GM18511 (cell line): Measurements from ENCODE around the gene ROBO2.

Experiments used
- ATAC-seq: cut with Tn5 transposase; IDR thresholded peaks from one replicate; pipeline ENCODE4 v1.9.1; 2021; ENCODE audit warnings: mild to moderate bottlenecking, moderate library complexity; ENCODE audit not compliant: unreplicated experiment

Gene ROBO2

DNA sequence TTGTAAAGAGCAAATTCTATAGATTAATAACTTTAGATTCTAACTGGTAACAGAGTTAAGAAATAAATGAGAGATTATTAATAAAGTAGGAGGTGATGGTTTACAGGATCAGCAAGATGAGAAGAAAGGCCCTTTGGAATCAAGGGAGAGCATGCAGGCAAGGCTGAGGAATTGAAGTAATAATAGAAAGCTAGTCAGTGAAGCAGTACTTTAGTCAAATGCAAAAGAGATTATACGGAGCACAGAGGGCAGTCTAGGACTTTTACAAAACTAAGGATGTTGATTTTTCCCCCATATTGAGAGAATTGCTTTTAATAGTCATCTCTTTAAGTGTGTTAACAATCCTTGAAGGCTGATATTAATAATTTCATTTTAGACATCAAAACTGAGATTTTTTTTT is 146.4 kb downstream of the ROBO2 start:
- ATAC-seq: no peak

- ATAC-seq: no peak
Observed at GRCh38 chr3:77186728-77187127, 146.8 kb downstream of the ROBO2 start.

- no peak for ATAC-seq
Observed at GRCh38 chr3:77188210-77188609, 148.3 kb downstream of the ROBO2 start.

GRCh38 chr3:77189258-77189657 is 149.4 kb downstream of the ROBO2 start:
- ATAC-seq: no peak

DNA sequence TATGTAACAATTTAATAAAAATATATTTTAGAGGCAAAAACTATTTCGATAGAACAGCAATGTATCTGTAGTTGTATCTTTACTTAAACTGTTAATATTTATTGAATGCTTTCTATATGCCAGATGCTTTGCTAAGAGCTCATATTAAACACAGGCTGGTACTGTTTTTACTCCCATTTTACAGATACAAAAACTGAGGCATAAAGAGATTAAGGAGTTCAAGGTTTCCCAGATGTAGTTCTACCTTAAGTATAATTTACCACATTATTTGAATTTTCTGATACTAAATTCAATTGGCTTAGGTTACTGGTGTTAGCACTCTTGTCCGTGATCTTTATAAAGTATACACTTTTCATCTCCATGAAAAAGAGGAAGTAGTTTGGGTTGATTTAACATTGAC is 149.8 kb downstream of the ROBO2 start:
- no peak for ATAC-seq

- ATAC-seq: no peak
Observed at GRCh38 chr3:77190374-77190773, 150.5 kb downstream of the ROBO2 start.

- no peak for ATAC-seq
Observed at GRCh38 chr3:77191014-77191413, 151.1 kb downstream of the ROBO2 start.

GRCh38 chr3:77191640-77192039 is 151.7 kb downstream of the ROBO2 start:
- no peak for ATAC-seq

GRCh38 chr3:77195766-77196545 is 156.1 kb downstream of the ROBO2 start:
- ATAC-seq: no peak

DNA sequence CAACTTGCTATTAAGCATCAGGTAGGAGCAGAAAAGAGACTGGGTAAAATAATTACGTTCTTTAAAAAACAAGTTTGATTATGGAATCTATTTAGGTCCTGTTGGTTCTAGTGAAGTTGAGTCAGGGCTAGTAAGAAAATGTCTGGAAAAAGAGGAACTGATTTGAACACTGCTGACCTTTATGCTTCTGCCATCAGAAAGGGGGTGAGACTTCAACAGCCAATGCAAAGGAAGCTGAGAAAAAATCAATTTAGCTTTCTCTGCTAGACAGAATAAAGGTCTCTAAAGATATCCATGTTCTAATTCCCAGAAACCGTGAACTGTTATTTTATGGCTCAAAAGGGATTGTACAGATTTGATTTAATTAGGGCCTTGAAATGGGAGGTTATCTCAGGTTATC is 157.5 kb downstream of the ROBO2 start:
- no peak for ATAC-seq

- ATAC-seq: no peak
Observed at GRCh38 chr3:77203851-77204250, 164.0 kb downstream of the ROBO2 start.

DNA sequence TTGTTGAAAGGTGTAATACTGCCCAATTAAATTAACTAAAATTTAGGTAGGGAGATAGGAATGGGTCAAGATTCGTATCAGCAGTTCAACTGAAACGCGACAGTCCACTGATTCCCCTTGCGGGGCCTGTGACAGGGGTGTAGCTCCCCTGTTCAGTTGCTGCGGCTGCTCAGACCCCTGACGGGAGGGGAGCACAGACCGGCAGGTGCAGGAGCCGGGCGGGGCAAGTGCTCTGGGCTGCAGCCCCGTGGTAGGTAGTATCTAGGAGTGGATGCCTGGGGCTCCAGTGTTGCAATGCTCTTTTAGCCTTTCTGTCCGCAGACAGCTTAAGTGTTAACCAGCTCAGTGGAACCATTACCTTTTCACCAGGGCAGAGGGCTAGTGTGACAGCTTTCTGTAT is 164.9 kb downstream of the ROBO2 start:
- ATAC-seq: no peak

DNA sequence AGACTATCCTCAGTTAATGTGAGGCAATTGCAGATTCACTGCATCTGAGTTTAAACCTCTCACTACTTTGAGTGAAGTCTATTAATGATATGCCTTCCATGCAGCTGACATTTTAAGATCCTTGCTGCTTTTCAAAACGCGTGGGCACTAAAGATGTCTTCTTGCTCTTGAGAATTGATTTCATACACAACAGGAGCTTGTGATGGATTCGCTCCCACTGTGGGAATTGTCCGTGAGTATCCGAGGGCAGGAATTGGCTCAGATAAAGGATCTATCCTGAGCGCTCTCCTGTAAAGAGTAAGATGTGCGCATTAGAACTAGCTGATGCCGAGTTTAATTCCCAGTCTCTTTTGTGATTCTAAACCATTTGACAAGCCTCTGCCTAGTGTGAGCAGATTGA is 167.9 kb downstream of the ROBO2 start:
- ATAC-seq: no peak

- ATAC-seq: no peak
Observed at GRCh38 chr3:77222701-77223100, 182.8 kb downstream of the ROBO2 start.

DNA sequence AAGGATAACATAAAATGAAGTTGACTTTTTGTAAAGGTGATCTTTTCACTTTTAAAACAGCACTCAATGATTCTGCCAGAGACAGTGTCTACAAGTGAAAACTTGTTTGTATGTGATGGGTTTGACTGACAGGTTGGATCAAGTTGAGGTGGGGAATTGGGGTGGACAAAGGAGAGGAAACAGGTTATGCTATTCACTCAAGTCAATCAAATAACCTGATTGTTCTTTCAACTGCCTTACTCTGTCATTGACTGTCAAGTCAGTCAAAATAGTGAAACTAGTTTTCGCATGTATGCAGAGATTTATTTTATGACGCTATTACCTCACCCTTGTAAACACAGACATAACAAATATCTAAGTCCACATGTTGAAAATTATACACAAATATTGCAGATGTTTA is 187.7 kb downstream of the ROBO2 start:
- ATAC-seq: no peak

- no peak for ATAC-seq
Observed at GRCh38 chr3:77232557-77232956, 192.7 kb downstream of the ROBO2 start.

DNA sequence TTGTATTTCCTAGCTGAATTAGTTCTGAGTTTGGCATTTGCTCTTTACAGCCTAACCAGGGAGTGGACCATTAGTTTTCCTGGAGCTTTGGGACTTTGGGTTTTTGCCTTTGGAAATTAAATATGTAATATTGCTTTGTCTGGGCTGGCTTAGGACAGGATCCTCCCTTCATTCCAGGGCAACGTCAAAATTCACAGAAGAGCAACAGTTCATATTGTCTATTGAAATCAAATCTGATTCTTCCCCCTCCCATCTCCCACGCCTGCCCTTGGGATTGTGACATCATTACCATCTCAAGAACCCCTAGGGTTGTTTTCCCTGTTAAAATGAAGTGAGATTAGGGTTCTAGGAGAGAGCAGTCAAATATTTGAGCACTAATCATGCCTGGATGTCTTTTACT is 194.1 kb downstream of the ROBO2 start:
- ATAC-seq: no peak

GRCh38 chr3:77236118-77236517 is 196.2 kb downstream of the ROBO2 start:
- no peak for ATAC-seq

- ATAC-seq: no peak
Observed at GRCh38 chr3:77240072-77240650, 200.3 kb downstream of the ROBO2 start.

DNA sequence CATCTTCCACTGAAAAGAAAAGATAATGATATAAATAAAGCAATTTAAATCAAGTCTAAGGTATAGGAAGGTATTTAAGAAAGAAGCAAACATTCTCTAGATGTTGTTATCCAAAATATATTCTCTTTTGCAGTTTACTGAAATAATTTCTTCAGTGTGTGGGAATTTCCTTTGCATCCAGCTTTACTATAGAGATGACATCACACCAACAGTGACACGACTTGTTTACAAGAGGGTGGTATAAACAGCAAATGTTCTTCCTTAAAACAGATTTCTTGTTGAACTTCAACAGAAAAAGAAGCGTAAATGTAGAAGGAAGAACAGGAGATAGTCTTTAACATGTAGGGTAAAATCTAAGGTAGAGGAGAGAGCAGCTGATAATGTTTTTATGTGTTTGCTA is 202.5 kb downstream of the ROBO2 start:
- ATAC-seq: no peak

GRCh38 chr3:77244981-77245380 is 205.1 kb downstream of the ROBO2 start:
- ATAC-seq: no peak

- no peak for ATAC-seq
Observed at GRCh38 chr3:77247061-77247460, 207.2 kb downstream of the ROBO2 start.

- no peak for ATAC-seq
Observed at GRCh38 chr3:77247817-77248216, 207.9 kb downstream of the ROBO2 start.
